Keratinocyte (primary cell): ENCODE data around the gene METAP1D.
"Not testable (repeated sequence)": the region's sequence is repeated elsewhere in the genome, so short reads cannot be mapped to it uniquely, and the experiment has no call there.

Experiments used
- EZH2 ChIP-seq: IDR thresholded peaks from one replicate; pipeline ENCODE4 v1.6.1; 2012; ENCODE audit warnings: inconsistent platforms, mild to moderate bottlenecking, low read length, moderate library complexity
- TF ChIP-seq, protein P1 (sequence below), 3 experiments: IDR thresholded peaks in 1 of 3; conservative IDR thresholded peaks in 1 of 3; optimal IDR thresholded peaks in 1 of 3; 2 replicates in 2 of 3; 3 replicates in 1 of 3; pipeline versions ENCODE3 to v1.5.1; 2011; ENCODE audit warnings: low read length in 3 of 3, mild to moderate bottlenecking in 3 of 3, moderate library complexity in 2 of 3, control low read depth in 1 of 3, inconsistent platforms in 1 of 3; ENCODE audit not compliant: insufficient read depth in 2 of 3; ENCODE audit errors: extremely low read depth in 1 of 3

- TF ChIP-seq, protein P1, sequence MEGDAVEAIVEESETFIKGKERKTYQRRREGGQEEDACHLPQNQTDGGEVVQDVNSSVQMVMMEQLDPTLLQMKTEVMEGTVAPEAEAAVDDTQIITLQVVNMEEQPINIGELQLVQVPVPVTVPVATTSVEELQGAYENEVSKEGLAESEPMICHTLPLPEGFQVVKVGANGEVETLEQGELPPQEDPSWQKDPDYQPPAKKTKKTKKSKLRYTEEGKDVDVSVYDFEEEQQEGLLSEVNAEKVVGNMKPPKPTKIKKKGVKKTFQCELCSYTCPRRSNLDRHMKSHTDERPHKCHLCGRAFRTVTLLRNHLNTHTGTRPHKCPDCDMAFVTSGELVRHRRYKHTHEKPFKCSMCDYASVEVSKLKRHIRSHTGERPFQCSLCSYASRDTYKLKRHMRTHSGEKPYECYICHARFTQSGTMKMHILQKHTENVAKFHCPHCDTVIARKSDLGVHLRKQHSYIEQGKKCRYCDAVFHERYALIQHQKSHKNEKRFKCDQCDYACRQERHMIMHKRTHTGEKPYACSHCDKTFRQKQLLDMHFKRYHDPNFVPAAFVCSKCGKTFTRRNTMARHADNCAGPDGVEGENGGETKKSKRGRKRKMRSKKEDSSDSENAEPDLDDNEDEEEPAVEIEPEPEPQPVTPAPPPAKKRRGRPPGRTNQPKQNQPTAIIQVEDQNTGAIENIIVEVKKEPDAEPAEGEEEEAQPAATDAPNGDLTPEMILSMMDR (optimal IDR thresholded peaks at IDR 0.05 in 1 of 3, IDR thresholded peaks at IDR 0.05 in 1 of 3, conservative IDR thresholded peaks at IDR 0.05 in 1 of 3; ENCODE audit: extremely low read depth in 1 of 3, insufficient read depth in 2 of 3, low read length in 3 of 3) = not testable (repeated sequence)
- TF ChIP-seq EZH2 = not testable (repeated sequence)
Measured at GRCh38 chr2:172067905-172068304, 68.2 kb downstream of the METAP1D start.
